GM12872 (cell line): ENCODE data around the gene EXOC3.

Source experiments
- CTCF ChIP-seq: IDR thresholded peaks from 3 replicates; pipeline ENCODE4 v1.5.1; 2011; ENCODE audit warnings: low read depth, mild to moderate bottlenecking, low read length, moderate library complexity; ENCODE audit not compliant: insufficient read depth

EXOC3 gene

GRCh38 chr5:499233-500209 lies 56.5 kb downstream of the EXOC3 start:
- TF ChIP-seq CTCF = no peak

- no peak for TF ChIP-seq CTCF
Measured at GRCh38 chr5:500491-500890, 57.5 kb downstream of the EXOC3 start.

GRCh38 chr5:501105-501830 lies 58.3 kb downstream of the EXOC3 start:
- no peak for TF ChIP-seq CTCF

GRCh38 chr5:501831-502184 lies 58.8 kb downstream of the EXOC3 start:
- no peak for TF ChIP-seq CTCF

- TF ChIP-seq CTCF = no peak
Measured at GRCh38 chr5:502325-503079, 59.5 kb downstream of the EXOC3 start.

- TF ChIP-seq CTCF = no peak
Measured at GRCh38 chr5:504326-505154, 61.6 kb downstream of the EXOC3 start.
